ENCODE results near the gene PPFIBP1.
"Not testable (repeated sequence)": the region's sequence is repeated elsewhere in the genome, so short reads cannot be mapped to it uniquely, and the experiment has no call there.

PPFIBP1 gene

GRCh38 chr12:27598866-27599265 is 74.9 kb downstream of the PPFIBP1 start:
- not testable (repeated sequence) for DNase-seq

GRCh38 chr12:27601056-27601828 is 77.2 kb downstream of the PPFIBP1 start:
- DNase-seq, result not testable (repeated sequence)

GRCh38 chr12:27602516-27602915 is 78.5 kb downstream of the PPFIBP1 start:
- no peak for DNase-seq

- no peak for DNase-seq
Observed at GRCh38 chr12:27604431-27604830, 80.4 kb downstream of the PPFIBP1 start.

- no peak for DNase-seq
Observed at GRCh38 chr12:27606986-27607385, 83.0 kb downstream of the PPFIBP1 start.

GRCh38 chr12:27607591-27607990 is 83.6 kb downstream of the PPFIBP1 start:
- DNase-seq, result no peak

- no peak for DNase-seq
Observed at GRCh38 chr12:27608890-27609289, 84.9 kb downstream of the PPFIBP1 start.

- DNase-seq, result no peak
Observed at GRCh38 chr12:27610374-27610773, 86.4 kb downstream of the PPFIBP1 start.

- no peak for DNase-seq
Observed at GRCh38 chr12:27614386-27614785, 90.4 kb downstream of the PPFIBP1 start.

GRCh38 chr12:27614866-27615265 is 90.9 kb downstream of the PPFIBP1 start:
- DNase-seq, result no peak

GRCh38 chr12:27615331-27615891 is 91.4 kb downstream of the PPFIBP1 start:
- DNase-seq, result no peak

- DNase-seq, result no peak
Observed at GRCh38 chr12:27616356-27617142, 92.5 kb downstream of the PPFIBP1 start.

- no peak for DNase-seq
Observed at GRCh38 chr12:27618836-27619235, 94.8 kb downstream of the PPFIBP1 start.

GRCh38 chr12:27619308-27619707 is 95.3 kb downstream of the PPFIBP1 start:
- no peak for DNase-seq

- DNase-seq, result no peak
Observed at GRCh38 chr12:27620121-27620520, 96.1 kb downstream of the PPFIBP1 start.

GRCh38 chr12:27622436-27623195 is 98.6 kb downstream of the PPFIBP1 start:
- no peak for DNase-seq

GRCh38 chr12:27623645-27624044 is 99.6 kb downstream of the PPFIBP1 start:
- no peak for DNase-seq

- DNase-seq, result no peak
Observed at GRCh38 chr12:27624586-27624985, 100.6 kb downstream of the PPFIBP1 start.

- no peak for DNase-seq
Observed at GRCh38 chr12:27627123-27627852, 103.3 kb downstream of the PPFIBP1 start.

- not testable (repeated sequence) for DNase-seq
Observed at GRCh38 chr12:27627853-27628469, 104.0 kb downstream of the PPFIBP1 start.

GRCh38 chr12:27630219-27630618 is 106.2 kb downstream of the PPFIBP1 start:
- not testable (repeated sequence) for DNase-seq

GRCh38 chr12:27631365-27631764 is 107.4 kb downstream of the PPFIBP1 start:
- DNase-seq, result no peak

All from activated effector memory CD4-positive, alpha-beta T cell treated with Interleukin-2 at 50 U/mL for 16 hours (primary cell).